NK-92 (cell line): ENCODE measurements around the gene ZNF547.

Experiments used
- DNase-seq: peaks from one replicate; lab custom pipeline; 2025; ENCODE audit not compliant: unreplicated experiment; lab: John Stamatoyannopoulos, UW

Gene ZNF547

DNA sequence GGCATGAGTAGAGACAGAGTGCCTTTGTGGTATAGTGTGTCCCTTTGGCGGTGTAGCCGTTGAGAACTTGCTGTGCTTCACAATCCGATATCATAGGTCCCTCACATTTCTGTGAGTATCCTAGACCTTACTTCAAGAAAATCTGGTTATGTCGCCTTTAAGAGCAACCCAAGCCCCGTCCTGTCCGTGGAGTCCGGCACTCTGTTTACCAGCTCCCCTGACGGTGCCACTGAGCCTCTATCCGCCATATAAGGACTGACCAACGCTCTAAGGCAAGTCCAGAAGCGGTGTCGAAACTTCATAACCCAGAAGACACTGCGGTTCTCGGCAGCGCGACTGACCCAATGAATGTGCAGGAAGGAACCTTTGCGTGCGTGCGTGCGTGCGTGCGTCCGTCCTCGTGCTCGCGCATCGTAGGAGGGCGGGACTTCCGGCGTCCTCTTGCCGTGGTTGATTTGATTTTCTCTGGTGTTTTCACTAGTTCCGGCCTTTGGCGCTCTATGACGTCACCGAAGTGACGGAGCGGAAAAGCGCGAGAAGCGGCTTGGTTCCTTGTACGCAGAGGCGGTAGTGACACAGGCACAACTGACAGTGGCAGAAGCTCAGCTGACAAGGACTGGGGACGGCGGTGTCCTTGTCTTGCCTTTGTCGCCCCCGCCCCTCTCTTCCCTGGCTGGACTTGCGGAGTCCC, at the start of gene ZNF547, which contains the start of gene TRAPPC2B:
Gene ZNF547 (plus strand): TSS at position 555 of the 691 bp plus-strand sequence. CDS start 5,005 bp downstream, outside the sequence.
Gene TRAPPC2B (plus strand): TSS at position 555 of the 691 bp plus-strand sequence. CDS start 1,283 bp downstream, outside the sequence.
- DNase-seq: peak; percentile 94

DNA sequence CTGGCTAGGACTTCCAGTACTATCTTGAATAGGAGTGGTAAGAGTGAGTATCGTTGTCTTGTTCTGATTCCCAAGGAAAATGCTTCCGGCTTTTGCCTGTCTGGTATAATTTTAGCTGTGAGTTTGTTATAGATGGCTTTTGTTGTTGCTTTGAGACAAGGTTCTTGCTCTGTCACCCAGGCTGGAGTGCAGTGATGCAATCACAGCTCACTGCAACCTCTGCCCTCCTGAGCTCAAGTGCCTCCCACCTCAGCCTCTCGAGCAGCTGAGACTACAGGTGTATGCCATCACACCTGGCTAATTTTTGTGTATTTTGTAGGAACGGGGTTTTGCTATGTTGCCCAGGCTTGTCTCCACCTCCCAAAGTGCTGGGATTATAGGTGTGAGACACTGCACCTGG, 49.2 kb upstream of the ZNF547 start:
- DNase-seq: no peak

DNA sequence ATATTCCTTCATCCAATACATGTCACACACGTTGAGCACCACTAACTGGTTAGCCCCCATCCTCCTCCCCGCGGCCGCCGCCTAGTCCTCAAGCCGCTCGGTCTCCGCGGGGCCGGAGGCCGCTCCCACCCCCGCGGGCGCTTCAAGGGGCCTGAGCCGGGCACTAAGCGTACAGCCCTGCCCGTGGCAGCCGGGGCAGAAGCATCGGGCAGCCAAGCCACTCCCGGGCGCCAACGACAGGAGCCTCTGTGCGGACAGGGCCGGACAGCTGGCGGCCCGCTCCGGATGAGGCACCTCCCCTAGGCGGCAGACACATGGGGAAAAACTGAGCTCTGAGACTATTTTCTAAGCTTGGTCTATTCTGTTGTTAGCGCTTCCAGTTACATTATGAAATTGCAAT, 45.8 kb upstream of the ZNF547 start:
- no peak for DNase-seq

GRCh38 chr19:57319869-57320179, 43.5 kb upstream of the ZNF547 start:
- DNase-seq: no peak

- DNase-seq: peak; percentile 32
Observed at GRCh38 chr19:57320180-57321084, 42.9 kb upstream of the ZNF547 start, which contains the start of gene ZNF543. Gene ZNF543 (plus strand): TSS chr19:57320472. CDS start chr19:57320854, 382 bp downstream.

DNA sequence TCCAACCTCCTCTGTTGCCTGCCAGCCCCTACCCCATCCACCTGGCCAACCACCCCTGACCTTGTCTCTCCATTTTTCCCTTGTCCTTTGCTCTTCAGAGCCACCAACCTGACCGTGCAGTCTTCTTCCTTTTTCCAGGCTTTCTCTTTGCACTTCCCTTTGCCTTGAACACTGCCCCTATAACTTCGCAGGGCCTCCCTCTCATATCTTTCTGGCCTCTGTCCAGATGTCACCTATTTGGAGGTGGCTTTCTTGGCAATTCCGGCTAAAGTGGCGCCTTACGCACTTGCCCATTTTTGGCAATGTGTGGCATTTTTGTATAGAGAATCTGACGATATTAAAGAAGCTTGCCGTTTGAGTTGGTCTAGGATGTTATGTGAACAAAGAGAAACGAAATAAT, 42.2 kb upstream of the ZNF547 start:
- no peak for DNase-seq

DNA sequence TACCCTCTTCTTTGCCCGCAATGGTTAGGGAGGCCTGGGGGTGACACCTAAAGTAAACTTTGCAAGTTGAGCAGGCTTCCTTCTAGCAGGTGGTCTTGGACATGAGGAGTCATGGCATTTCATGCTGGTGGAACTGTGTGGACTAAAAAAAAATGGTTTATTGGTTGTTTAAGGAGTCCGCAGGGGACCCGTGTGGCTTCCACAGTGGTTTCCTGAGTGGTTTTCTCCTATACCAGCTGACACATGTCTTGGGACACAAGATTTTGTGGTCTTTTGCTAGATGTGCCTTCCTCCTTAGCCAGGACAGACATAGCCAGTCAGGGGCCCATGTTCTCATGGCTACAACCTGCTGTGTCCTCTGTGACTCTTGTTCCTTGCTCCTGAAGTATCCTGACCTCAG, 41.6 kb upstream of the ZNF547 start:
- no peak for DNase-seq

DNA sequence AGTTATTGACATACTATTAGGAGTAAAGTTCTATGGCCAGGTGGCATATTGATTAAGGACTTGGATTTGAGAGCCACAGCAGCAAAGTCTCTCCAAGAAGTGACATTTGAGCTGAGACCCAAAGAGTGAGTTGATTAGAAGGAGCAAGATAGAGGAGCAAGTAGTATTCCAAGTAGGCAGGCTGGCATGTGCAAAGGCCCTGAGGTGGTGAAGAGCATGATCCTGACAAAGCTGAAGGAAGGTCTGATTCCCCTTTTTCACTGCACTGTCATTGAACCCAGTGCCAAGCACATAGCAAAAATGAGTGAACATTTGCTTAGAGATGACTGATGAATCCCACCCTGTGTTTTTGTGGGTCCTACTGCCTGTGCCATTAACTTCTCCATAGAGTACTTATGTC, 38.4 kb upstream of the ZNF547 start:
- DNase-seq: no peak

DNA sequence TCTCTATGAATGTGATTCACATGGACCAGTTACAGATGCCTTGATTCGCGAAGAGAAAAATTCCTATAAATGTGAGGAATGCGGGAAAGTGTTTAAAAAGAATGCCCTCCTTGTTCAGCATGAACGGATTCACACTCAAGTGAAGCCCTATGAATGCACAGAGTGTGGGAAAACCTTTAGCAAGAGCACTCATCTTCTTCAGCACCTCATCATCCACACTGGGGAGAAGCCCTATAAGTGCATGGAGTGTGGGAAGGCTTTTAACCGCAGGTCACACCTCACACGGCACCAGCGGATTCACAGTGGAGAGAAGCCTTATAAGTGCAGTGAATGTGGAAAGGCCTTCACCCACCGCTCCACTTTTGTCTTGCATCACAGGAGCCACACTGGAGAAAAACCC, 35.4 kb upstream of the ZNF547 start:
- no peak for DNase-seq

GRCh38 chr19:57334191-57334590, 29.2 kb upstream of the ZNF547 start:
- no peak for DNase-seq

DNA sequence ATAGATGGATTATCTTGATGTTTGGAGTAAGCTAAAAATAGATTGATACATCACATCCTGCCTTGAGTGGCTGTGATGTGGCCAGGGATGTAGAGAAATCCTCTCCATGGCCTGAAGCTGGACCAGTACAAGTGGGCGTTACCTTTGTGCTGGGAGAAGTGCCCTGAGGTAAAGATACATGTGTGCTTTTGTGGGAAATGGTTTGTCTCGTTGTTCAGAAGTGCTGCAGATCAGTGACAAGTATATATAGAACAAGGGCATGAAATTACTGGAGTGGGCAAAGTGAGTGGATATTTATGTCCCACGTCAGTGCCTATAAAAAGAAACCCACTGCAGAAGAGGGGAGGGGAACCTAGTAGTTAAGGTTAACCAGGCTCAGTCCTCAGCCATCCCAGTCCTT, 24.5 kb upstream of the ZNF547 start:
- no peak for DNase-seq

DNA sequence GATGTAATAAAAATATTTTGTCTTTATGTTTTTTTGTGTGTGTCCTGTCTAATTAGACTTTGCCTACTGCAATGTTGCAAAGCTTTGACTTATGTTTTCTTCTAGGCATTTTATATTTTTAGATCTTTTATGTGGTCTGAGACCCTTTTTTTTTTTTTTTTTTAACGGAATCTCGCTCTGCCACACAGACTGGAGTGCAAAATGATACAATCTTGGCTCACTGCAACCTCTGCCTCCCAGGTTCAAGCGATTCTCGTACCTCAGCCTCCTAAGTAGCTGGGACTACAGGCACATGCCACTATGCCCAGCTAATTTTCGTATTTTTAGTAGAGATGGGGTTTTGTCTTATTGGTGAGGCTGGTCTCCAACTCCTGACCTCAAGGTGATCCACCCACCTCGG, 20.8 kb upstream of the ZNF547 start:
- DNase-seq: no peak

GRCh38 chr19:57348136-57348535, 15.2 kb upstream of the ZNF547 start:
- DNase-seq: no peak

GRCh38 chr19:57350877-57351805, 12.2 kb upstream of the ZNF547 start, which contains the start of gene ZNF304:
Gene ZNF304 (plus strand): TSS chr19:57351271. CDS start chr19:57351665, 394 bp downstream.
- no peak for DNase-seq

DNA sequence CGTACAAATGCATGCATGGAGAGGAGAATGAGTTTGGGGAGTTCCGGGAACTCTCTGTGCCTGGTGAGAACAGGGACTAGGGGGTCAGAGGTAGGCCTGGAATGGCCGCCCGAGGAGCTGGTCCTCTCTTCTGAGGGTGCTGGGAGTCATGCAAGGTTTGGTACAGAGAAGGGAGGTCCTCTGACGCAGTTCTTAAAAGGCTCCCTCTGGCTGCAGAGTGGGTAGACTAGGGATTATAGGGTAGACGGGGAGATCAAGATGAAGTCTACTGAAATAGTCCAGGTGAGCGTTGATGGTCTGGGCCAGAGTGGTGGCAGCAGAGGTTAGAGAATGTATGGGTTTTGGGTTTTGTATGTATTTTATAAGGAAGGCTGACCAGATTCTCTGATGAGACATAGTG, 11.5 kb upstream of the ZNF547 start:
- DNase-seq: no peak

DNA sequence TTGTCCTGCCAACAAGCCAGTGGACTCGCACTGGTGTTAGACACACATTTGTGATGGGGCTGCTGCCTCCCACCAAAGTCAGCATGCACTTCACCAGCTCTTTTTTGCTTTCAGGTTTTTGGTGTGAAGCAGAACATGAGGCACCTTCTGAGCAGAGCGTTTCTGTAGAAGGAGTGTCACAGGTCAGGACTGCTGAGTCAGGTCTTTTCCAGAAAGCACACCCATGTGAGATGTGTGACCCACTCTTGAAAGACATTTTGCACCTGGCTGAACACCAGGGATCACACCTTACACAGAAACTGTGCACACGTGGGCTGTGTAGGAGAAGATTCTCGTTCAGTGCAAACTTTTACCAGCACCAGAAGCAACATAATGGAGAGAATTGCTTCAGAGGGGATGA, 7.4 kb upstream of the ZNF547 start:
- no peak for DNase-seq

DNA sequence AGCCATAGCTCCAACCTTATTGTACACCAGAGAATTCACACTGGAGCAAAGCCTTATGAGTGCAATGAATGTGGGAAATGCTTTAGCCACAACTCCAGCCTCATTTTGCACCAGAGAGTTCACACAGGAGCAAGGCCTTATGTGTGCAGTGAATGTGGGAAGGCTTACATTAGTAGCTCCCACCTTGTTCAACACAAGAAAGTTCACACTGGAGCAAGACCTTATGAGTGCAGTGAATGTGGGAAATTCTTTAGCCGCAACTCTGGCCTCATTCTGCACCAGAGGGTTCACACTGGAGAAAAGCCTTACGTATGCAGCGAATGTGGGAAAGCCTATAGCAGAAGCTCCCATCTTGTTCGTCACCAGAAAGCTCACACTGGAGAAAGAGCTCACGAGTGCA, 5.9 kb upstream of the ZNF547 start:
- no peak for DNase-seq

DNA sequence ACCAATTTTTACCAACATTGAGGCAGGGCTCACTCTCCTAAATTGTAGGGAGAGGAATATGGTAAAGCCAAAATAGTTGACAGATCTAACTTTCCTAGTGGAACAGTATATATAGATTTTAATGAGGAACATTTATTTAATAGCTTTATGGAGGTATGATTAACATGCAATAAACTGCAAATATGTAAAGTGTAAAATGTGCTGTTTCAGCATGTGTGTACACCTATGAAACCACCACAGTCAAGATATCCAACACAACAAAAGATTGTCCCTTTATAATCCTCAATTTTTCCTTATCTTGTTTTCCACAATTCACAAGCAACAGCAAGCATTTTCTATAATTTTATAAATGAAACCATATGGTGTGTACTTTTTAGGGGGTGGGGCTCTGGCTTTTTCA, 4.1 kb upstream of the ZNF547 start:
- no peak for DNase-seq

DNA sequence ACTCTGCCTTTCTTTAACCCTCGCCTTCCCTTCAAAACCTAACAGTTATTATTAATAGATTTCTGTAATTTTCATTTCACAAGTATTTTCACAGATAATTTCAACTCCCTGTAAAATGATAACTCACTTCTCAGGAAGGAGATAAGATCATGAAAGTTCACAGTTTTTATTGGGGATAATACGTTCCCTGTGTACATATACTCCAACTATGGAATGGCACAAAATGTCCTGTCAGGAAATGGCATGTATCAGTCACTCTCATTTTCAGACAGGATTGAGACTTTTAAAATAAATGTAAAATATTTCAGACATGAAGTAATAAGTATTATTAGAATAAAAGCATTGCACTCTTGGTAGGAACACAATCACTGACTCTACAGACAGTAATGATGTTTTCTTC, 932 bp upstream of the ZNF547 start:
- no peak for DNase-seq

GRCh38 chr19:57363688-57364181, 384 bp downstream of the ZNF547 start:
- DNase-seq: no peak

DNA sequence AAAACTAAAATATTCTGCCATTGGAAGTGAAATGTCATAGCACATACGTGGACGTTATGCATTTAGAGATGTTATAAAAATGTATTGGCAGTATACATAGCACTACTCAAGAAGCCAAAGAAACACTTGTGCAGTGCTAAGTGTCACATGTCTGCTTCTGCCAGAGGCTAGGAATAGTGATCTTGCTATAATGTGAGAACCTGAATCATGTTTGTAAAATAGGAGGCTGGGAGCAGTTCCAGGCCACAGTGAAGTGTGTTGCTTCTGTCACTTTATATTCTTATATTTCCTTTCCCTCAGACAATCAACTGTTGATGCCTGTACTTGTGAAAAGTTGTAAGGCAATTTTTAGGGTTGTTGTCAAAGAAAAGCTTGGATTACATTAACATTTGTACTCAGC, 3.4 kb downstream of the ZNF547 start:
- DNase-seq: no peak
